Activated T-cell treated with anti-CD3 and anti-CD28 coated beads, Interleukin-2, amount 50 U/mL, for 1 hour (primary cell): ENCODE data around the gene NT5DC2.

Source experiments
- DNase-seq: peaks from one replicate; pipeline ENCODE4 v3.0.0-alpha.2; 2020

The NT5DC2 gene

DNA sequence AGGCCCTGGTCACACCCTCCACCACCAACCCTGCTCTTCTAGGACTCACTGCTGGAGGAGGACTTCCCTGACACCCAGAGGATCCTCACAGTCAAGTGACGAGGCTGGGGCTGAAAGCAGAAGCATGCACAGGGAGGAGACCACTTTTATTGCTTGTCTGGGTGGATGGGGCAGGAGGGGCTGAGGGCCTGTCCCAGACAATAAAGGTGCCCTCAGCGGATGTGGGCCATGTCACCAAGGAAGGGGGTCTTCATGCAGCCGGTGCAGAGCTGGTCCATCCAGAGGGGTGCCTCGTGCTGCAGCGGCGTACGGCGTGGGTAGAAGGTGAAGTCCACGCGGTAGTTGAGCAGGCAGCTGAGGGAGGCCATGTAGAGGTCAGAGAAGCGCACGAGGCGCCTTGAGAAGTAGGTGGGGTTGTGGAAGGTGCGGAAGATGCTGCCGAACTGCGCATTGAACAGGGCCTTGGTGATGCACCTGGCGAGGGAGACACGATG, 9.4 kb downstream of the NT5DC2 start:
- DNase-seq: no peak

- no peak for DNase-seq
These were observed 10.0 kb downstream of the NT5DC2 start for GRCh38 chr3:52523386-52524257.

DNA sequence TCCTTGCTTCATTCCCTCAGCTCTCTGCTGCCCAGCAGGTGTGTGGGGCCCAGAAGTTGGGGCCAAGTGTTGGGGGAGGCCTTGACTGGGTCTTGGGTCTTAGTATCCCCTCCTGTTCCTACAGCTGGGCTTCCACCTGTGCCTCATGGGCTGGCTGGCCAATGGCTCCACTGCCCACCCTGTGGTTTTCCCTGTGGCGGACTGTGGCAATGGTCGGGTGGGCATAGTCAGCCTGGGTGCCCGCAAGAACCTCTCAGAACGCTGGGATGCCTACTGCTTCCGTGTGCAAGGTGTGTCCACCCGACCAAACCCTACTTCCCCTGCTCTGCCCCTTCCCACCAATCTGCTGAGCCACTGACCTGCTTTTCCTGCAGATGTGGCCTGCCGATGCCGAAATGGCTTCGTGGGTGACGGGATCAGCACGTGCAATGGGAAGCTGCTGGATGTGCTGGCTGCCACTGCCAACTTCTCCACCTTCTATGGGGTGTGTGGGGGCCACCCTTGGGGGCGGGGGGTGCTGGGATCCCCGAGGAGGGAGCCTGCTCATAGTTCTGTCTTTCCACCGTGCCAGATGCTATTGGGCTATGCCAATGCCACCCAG, 10.9 kb downstream of the NT5DC2 start:
- DNase-seq: no peak

- DNase-seq: no peak
These were observed 11.6 kb downstream of the NT5DC2 start for GRCh38 chr3:52521881-52522650.

- DNase-seq: no peak
These were observed 12.2 kb downstream of the NT5DC2 start for GRCh38 chr3:52521488-52521824.

DNA sequence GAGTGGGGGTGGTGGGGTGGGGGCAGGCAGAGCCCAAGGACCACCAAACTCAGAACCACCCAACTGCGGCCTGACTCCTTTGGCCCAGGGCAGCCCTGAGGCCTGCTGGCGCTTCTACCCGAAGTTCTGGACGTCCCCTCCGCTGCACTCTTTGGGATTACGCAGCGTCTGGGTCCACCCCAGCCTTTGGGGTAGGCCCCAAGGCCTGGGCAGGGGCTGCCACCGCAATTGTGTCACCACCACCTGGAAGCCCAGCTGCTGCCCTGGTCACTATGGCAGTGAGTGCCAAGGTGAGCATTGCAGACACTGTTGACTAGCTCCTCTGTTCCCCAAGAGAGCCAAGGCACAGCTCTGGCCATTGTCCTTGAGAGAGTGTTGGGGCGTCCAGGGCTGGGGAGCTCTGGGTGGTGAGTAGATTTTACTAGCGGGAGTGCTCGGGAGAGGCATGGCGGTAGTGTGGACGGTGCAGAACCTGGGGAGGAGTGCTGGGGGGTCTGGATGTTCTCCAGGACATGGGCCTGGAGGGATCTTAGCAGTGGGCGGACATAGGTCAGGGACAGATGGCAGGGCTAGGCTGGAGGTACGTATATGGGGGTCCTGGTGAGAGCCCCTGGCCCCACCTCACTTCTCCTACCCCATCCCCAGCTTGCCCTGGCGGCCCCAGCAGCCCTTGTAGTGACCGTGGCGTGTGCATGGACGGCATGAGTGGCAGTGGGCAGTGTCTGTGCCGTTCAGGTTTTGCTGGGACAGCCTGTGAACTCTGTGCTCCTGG, 12.8 kb downstream of the NT5DC2 start:
- DNase-seq: no peak

DNA sequence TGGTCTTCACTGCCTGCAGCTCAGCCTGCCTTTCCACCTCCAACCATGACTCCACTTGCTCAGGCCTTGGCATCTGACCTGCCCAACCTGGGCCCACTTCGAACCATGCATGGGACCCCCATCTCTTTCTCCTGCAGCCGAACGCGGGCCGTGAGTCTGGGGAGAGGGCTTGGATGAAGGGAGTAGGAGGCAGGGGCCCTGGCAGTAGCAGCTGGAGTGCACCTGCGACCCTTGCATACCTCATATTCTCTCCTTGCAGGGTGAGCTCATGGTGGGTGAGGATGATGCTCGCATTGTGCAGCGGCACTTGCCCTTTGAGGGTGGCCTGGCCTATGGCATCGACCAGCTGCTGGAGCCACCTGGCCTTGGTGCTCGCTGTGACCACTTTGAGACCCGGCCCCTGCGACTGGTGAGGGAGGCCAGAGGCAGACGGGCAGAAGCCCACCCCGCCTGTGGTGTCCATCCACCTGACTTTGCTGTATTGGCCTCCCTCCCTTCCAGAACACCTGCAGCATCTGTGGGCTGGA, 13.5 kb downstream of the NT5DC2 start:
- no peak for DNase-seq

GRCh38 chr3:52519445-52520140, 14.1 kb downstream of the NT5DC2 start:
- DNase-seq: no peak

- DNase-seq: no peak
These were observed 14.8 kb downstream of the NT5DC2 start for GRCh38 chr3:52518723-52519444.

DNA sequence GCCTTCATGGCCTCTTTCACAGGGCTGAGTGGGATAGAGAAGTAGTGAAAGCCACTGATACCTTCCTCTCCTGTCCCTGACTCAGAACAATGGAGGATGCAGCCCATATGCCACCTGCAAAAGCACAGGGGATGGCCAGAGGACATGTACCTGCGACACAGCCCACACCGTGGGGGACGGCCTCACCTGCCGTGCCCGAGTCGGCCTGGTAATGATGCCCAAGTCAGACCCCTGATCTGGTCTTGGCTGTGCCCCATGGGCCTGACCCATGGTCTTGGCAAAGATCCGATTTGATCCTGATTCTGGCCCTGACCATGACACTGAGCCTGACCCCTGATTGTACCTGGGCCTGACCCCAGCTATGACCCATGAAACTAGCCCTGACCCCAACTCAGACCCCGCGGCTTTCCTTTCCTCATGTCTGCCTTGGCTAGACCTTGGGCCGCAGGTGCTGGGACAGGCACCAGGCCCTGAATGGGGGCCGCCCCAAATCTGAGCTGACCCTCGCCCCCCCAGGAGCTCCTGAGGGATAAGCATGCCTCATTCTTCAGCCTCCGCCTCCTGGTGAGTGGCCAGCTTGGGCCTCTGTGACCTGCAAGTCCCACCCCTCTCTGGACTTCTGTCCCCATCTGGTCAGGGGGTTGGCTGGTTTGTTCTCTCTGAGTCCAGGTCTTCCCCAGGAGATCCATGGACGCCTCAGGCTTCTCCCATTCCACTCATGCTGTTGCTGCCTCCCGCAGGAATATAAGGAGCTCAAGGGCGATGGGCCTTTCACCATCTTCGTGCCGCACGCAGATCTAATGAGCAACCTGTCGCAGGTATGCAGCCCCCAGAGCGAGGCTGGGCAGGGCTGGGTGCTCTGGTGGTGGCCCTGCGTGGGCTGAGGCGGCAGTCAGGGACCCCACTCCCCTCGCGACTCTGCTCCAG, 15.6 kb downstream of the NT5DC2 start:
- DNase-seq: no peak

DNA sequence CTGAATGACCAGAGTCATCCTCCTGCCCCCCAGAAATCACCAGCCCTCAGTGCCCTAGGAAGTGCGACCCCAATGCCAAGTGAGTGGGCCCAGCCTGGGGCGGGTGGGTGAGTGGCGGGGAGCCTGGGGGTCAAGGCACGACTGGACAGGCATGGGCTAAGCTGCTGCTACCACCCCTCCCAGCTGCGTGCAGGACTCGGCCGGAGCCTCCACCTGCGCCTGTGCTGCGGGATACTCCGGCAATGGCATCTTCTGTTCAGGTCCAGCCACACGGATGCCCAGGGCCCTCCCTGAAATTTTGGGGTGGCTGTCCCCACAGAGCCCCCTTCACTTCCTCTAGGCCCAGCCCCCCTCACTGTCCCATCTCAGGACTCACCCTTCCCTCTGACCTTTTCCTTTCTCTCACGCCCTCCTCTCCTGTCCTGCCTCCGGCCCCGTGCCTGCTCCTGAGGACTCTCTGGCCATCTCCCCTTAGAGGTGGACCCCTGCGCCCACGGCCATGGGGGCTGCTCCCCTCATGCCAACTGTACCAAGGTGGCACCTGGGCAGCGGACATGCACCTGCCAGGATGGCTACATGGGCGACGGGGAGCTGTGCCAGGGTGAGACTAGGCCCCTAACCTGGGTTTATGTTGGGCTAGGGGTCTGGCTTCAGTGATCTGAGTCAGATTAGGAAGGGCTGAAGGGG, 17.0 kb downstream of the NT5DC2 start:
- no peak for DNase-seq

GRCh38 chr3:52515192-52515591, 18.5 kb downstream of the NT5DC2 start:
- no peak for DNase-seq

DNA sequence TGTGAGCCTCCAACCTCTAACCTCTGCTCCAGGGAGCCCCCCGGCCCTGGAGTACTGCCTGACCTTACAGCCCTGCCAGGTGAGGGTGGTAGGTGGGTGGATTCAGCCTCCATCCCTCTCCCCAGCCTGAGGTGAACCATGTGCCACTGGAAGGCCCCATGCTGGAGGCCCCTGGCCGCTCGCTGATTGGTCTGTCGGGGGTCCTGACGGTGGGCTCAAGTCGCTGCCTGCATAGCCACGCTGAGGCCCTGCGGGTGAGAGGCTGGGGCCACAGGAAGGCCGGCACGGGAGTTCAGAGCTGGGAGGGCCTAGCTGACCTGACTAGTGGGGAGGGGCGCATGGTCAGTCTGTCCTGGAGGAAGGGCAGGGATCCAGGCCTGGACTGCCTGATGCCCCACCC, 19.1 kb downstream of the NT5DC2 start:
- DNase-seq: no peak

- DNase-seq: no peak
These were observed 20.4 kb downstream of the NT5DC2 start for GRCh38 chr3:52513281-52513680.

DNA sequence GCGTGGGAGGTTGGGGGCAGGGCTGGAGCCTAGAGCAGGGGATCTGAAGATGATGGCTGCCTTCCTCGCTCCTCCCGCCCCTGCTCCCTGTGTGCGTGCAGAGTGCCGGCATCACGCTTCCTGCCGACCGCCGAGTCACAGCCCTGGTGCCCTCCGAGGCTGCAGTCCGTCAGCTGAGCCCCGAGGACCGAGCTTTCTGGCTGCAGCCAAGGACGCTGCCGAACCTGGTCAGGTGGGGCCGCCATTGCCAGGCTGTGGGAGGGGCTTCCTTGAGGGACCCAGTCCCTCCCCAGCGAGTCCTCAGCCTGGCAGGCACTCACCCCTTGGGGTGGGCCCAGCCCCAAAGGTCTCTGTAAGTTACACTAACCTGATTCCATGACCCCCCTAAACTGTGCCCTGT, 20.9 kb downstream of the NT5DC2 start:
- DNase-seq: no peak

DNA sequence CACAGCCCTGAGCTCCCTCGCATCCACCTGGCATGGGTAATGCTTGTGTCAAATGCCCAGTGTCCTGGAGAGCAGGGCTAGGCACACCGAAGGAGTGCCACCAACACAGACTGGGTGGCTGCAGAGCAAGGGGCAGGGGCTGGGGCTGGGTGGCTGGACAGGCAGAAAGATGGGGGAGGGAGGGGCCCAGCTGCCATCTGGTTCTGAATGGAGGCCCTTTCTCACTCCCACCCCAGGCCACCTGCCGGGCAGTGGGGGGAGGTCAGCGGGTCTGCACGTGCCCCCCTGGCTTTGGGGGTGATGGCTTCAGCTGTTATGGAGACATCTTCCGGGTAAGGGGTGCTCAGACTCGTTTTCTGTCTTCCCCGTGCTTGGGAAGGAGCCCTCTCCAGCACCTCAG, 21.6 kb downstream of the NT5DC2 start:
- no peak for DNase-seq

DNA sequence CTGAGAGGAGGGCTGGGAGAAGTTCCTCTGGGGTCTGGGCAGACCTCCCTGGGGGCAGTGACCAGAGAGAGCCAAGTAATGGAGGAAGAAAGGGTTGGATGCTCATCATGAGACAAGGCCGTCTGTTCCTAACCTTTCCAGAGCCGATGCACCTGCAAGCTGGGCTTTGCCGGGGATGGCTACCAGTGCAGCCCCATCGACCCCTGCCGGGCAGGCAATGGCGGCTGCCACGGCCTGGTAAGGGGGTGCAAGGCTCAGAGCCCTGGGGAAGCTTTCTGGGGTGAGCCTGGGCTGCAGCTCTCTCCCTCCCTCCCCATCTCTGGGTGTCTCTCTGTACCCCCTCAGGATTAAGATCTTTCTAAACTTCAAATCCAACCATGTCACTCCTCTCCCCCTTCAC, 22.1 kb downstream of the NT5DC2 start:
- DNase-seq: no peak

DNA sequence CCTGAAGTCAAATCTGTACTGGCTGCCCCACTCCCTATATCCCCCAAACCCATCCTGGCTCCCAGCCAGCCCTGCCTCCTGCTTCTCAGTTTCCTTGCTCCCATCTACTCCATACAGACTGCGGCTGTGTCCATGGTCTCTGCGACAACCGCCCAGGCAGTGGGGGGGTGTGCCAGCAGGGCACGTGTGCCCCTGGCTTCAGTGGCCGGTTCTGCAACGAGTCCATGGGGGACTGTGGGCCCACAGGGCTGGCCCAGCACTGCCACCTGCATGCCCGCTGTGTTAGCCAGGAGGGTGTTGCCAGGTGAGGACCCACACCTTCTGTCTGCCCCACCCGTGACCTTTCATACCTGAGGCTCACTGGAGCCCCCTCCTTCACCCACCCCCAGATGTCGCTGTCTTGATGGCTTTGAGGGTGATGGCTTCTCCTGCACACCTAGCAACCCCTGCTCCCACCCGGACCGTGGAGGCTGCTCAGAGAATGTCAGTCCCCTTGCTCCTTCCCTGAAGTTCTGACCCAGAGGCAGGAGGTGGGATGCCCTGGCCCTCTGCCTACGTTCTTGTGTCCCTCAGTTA, 23.8 kb downstream of the NT5DC2 start:
- DNase-seq: no peak

DNA sequence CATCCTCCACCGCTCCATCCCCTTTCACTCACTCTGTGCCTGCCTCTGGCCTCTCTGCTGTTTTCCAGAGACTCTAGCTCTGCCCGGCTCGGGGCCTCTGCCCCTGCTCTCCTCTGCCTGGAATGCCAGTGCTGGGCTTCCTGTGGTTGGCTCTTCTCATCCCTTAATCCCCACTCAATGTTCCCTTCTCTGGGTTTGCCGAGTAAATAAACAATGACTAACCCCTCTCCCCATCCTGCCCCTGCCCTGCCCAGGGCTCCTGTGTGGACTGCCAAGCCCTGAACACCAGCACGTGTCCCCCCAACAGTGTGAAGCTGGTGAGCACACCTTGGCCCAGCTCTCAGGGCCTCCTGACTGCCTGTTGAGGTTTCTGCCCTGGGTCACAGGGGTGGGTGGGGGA, 26.3 kb downstream of the NT5DC2 start:
- no peak for DNase-seq
